Natural killer cell (primary cell): Measurements from ENCODE around the gene GSX2. TPM values are rescaled to one million over a fixed set of nuclear protein-coding genes. Genes with fewer than 3 reads are reported as not detected.

ENCODE experiments used
- ATAC-seq, 3 donors: fragments of 150-1000 bp in 2 of 3; fragments of 200-7000 bp in 1 of 3; cut with Tn5 transposase; 1 replicate in 1 of 3; 2 replicates in 2 of 3; pipeline ENCODE4 v1.10.0; 2021; ENCODE audit warnings: mild to moderate bottlenecking in 2 of 3, moderate library complexity in 2 of 3
- DNase-seq, 2 donors: peaks; one replicate each; pipeline versions ENCODE4 v3.0.0 to v3.0.0-alpha.2; 2013 to 2021; ENCODE audit warnings: mixed read lengths in 1 of 2
- H3K27ac ChIP-seq: one replicate; pipeline ENCODE4 v1.5.1; 2013; ENCODE audit warnings: mild to moderate bottlenecking, low read length
- H3K27me3 ChIP-seq: one replicate; pipeline ENCODE4 v1.6.1; 2013; ENCODE audit warnings: low read length; ENCODE audit not compliant: control insufficient read depth, insufficient read depth
- H3K36me3 ChIP-seq: one replicate; pipeline ENCODE4 v1.6.1; 2013; ENCODE audit warnings: low read length; ENCODE audit not compliant: control insufficient read depth, insufficient read depth
- H3K4me1 ChIP-seq: one replicate; pipeline ENCODE4 v1.6.1; 2013; ENCODE audit warnings: low read length; ENCODE audit not compliant: control insufficient read depth, insufficient read depth
- H3K4me3 ChIP-seq: one replicate; pipeline ENCODE4 v1.5.1; 2013; ENCODE audit warnings: low read length
- H3K9me3 ChIP-seq: one replicate; pipeline ENCODE4 v1.6.1; 2013; ENCODE audit warnings: low read length; ENCODE audit not compliant: control insufficient read depth, insufficient read depth
- H3K27ac Mint-ChIP-seq, 2 donors: one replicate each; pipeline ENCODE4 v1.8.0; 2022; ENCODE audit warnings: mild to moderate bottlenecking in 2 of 2, mixed read lengths in 2 of 2, moderate library complexity in 1 of 2
- H3K27me3 Mint-ChIP-seq, 2 donors: one replicate each; pipeline ENCODE4 v1.8.0; 2022; ENCODE audit warnings: low read depth in 2 of 2, mixed read lengths in 2 of 2
- H3K36me3 Mint-ChIP-seq: one replicate; pipeline ENCODE4 v1.8.0; 2022; ENCODE audit warnings: mixed read lengths
- H3K4me1 Mint-ChIP-seq, 2 donors: one replicate each; pipeline ENCODE4 v1.8.0; 2022; ENCODE audit warnings: mixed read lengths in 2 of 2
- H3K4me3 Mint-ChIP-seq: one replicate; pipeline ENCODE4 v1.8.0; 2022; ENCODE audit warnings: mild to moderate bottlenecking, moderate library complexity, mixed read lengths
- H3K9me3 Mint-ChIP-seq, 2 donors: one replicate each; pipeline ENCODE4 v1.8.0; 2022; ENCODE audit warnings: mixed read lengths in 2 of 2
- CTCF ChIP-seq: fragments of 200-600 bp; IDR thresholded peaks from one replicate; pipeline ENCODE4 v1.8.0; 2022; ENCODE audit warnings: antibody characterized with exemption
- WGBS: methylation state at CpG from one replicate; pipeline ENCODE4 v1.1.7; 2013; ENCODE audit warnings: missing lambda C conversion rate; ENCODE audit not compliant: insufficient coverage; 5-methylcytosine and 5-hydroxymethylcytosine counted together
- intact Hi-C: fragments of 100-400 bp; cut with micrococcal nuclease; formaldehyde crosslinking; loops from one replicate; pipeline ENCODE4 v1.14.2; 2022
- total RNA-seq, 4 donors: library from RNA; stranded (reverse); fragments of 120-200 nt in 1 of 4; gene quantifications; one replicate each; pipeline versions ENCODE4 v1.2.3 to v1.2.4, GENCODE V29; 2013 to 2022

Gene GSX2
- total RNA-seq, 3 donors from 2014 or later (not counting 1 experiment from before 2014, with no cell fraction given), result not detected

- no peaks in the 10 kb centered on the region for H3K27me3 Mint-ChIP-seq
- H3K9me3 ChIP-seq, result no peaks in the 10 kb centered on the region
- intact Hi-C loops, result no loop called here
- peak overlapping the region; percentile 96 to 97 for H3K27ac Mint-ChIP-seq
- ATAC-seq (no peak), DNase-seq (peak in 1 of 2 donors; percentile 19)
- no peak overlapping the region for H3K4me3 Mint-ChIP-seq
- H3K4me1 ChIP-seq, result no peaks in the 10 kb centered on the region
- peaks cover 37 to 41% of the 10 kb centered on the region in 2 donors for H3K4me1 Mint-ChIP-seq
- WGBS, result 93% methylated on average over 2 of the region's 2 CpGs
- H3K4me3 ChIP-seq, result no peak overlapping the region
- no peaks in the 10 kb centered on the region for H3K9me3 Mint-ChIP-seq
- H3K36me3 ChIP-seq, result peaks cover 2% of the 10 kb centered on the region
- H3K27me3 ChIP-seq, result no peaks in the 10 kb centered on the region
- H3K36me3 Mint-ChIP-seq, result no peaks in the 10 kb centered on the region
- TF ChIP-seq CTCF, result no peak
- no peak overlapping the region for H3K27ac ChIP-seq
These were observed 33.9 kb upstream of the GSX2 start for GRCh38 chr4:54066088-54066415.

GRCh38 chr4:54066718-54067129, 33.2 kb upstream of the GSX2 start:
- H3K36me3 ChIP-seq, result no peaks in the 10 kb centered on the region
- intact Hi-C loops, result no loop called here
- H3K4me1 ChIP-seq, result no peaks in the 10 kb centered on the region
- H3K27ac ChIP-seq, result no peak overlapping the region
- Mint-ChIP-seq H3K4me3 (no peak overlapping the region), H3K27ac (no peak overlapping the region), H3K36me3 (no peaks in the 10 kb centered on the region), H3K4me1 (peaks cover 31 to 35% of the 10 kb centered on the region in 2 donors), H3K27me3 (no peaks in the 10 kb centered on the region), H3K9me3 (no peaks in the 10 kb centered on the region)
- no peak for TF ChIP-seq CTCF
- no peak for ATAC-seq
- 61% methylated on average over 2 of the region's 2 CpGs for WGBS
- H3K9me3 ChIP-seq, result no peaks in the 10 kb centered on the region
- H3K4me3 ChIP-seq, result no peak overlapping the region
- no peak for DNase-seq
- H3K27me3 ChIP-seq, result no peaks in the 10 kb centered on the region

DNA sequence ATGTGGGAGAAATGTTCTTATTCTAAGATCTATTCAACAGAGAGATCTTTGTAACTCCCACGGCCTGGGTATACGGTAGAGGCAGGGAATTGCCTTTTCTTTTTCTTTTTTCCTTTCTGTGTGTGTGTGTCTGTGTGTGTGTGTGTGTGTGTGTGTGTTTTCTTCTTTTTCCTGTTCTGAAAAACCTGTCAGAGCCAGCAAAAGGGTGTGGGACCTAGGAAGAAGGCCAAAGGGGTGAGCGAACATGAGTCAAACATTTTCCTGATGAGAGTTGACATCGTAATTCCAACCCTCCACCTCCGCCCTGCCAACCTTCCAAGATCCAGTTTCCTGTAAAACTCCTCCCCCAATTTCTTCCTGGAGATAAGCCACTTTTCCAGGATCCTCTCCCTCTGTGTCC, 32.8 kb upstream of the GSX2 start:
- no peaks in the 10 kb centered on the region for H3K36me3 ChIP-seq
- peaks cover 26 to 30% of the 10 kb centered on the region in 2 donors for H3K4me1 Mint-ChIP-seq
- no peaks in the 10 kb centered on the region for H3K9me3 Mint-ChIP-seq
- H3K4me1 ChIP-seq, result no peaks in the 10 kb centered on the region
- no peak overlapping the region for H3K27ac ChIP-seq
- 75% methylated on average over 5 of the region's 5 CpGs for WGBS
- H3K36me3 Mint-ChIP-seq, result no peaks in the 10 kb centered on the region
- no peak for ATAC-seq
- no peak for DNase-seq
- H3K4me3 ChIP-seq, result no peak overlapping the region
- H3K4me3 Mint-ChIP-seq, result no peak overlapping the region
- no peaks in the 10 kb centered on the region for H3K9me3 ChIP-seq
- intact Hi-C loops, result no loop called here
- H3K27me3 Mint-ChIP-seq, result peaks cover 0 to under 1% of the 10 kb centered on the region in 2 donors
- no peak for TF ChIP-seq CTCF
- H3K27ac Mint-ChIP-seq, result no peak overlapping the region
- no peaks in the 10 kb centered on the region for H3K27me3 ChIP-seq

DNA sequence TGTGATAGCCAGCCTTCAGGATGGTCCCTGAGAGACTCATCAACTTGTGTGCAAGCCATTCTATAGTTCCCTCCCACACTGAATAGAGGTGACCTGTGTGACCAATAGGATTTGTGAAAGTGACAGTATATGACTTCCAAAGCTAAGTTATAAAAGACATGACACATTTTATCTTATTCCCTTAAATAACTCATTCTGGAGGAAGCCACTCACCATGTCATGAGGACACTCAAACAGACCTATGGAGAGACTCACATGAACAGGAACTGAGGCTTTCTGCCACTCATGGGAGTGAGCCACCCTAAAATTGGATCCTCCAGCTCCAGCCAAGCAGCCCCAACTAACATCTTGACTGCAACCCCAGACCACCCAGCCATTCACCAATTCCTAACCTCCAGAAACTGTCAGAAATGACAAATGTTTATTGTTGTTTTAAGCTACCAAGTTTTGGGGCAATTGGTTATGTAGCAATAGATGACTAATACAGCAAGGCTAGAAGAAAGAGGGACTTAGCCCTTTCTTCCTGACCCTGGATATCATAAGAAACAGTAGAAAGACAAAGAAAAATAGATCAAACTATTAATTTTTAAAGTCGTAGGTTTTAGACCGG, 26.6 kb upstream of the GSX2 start:
- intact Hi-C loops, result no loop called here
- H3K4me3 Mint-ChIP-seq, result no peak overlapping the region
- Histone ChIP-seq H3K27ac (no peak overlapping the region), H3K4me1 (no peaks in the 10 kb centered on the region), H3K9me3 (no peaks in the 10 kb centered on the region), H3K4me3 (no peak overlapping the region), H3K27me3 (no peaks in the 10 kb centered on the region), H3K36me3 (no peaks in the 10 kb centered on the region)
- DNase-seq (no peak), ATAC-seq (no peak)
- no peaks in the 10 kb centered on the region for H3K36me3 Mint-ChIP-seq
- no peaks in the 10 kb centered on the region for H3K9me3 Mint-ChIP-seq
- TF ChIP-seq CTCF, result no peak
- peaks cover 8 to 17% of the 10 kb centered on the region in 2 donors for H3K27me3 Mint-ChIP-seq
- no peaks in the 10 kb centered on the region for H3K4me1 Mint-ChIP-seq
- WGBS, result 100% methylated on average over 2 of the region's 2 CpGs
- no peak overlapping the region for H3K27ac Mint-ChIP-seq
